HepG2 (cell line): ENCODE data around the gene MRPL14. TPM values are rescaled to one million over a fixed set of nuclear protein-coding genes. Genes with fewer than 3 reads are reported as not detected.

Experiments
- ATF7-NPFF ChIP-seq: sonication (generic); formaldehyde crosslinking; IDR thresholded peaks from 2 replicates; pipeline ENCODE4 v1.8.1; 2023; ENCODE audit warnings: mild to moderate bottlenecking, low read depth, missing genetic modification reagents, moderate library complexity
- GMEB2 ChIP-seq: IDR thresholded peaks from 2 replicates; pipeline ENCODE4 v1.6.1; 2016; ENCODE audit warnings: missing biosample characterization, missing genetic modification reagents, low read depth
- GPN1 ChIP-seq: sonication (generic); formaldehyde crosslinking; IDR thresholded peaks from 2 replicates; pipeline ENCODE4 v1.5.1; 2020; ENCODE audit warnings: missing genetic modification reagents, borderline replicate concordance
- HNRNPH1 ChIP-seq: fragments of 200-400 bp; formaldehyde crosslinking; optimal IDR thresholded peaks from 2 replicates; pipeline ENCODE3; 2017; ENCODE audit warnings: mild to moderate bottlenecking, low read depth, low read length
- IRX3 ChIP-seq: sonication (generic); formaldehyde crosslinking; IDR thresholded peaks from 2 replicates; pipeline ENCODE4 v1.8.1; 2023; ENCODE audit warnings: mild to moderate bottlenecking, low read depth, missing genetic modification reagents, borderline replicate concordance
- MYNN ChIP-seq: sonication (generic); formaldehyde crosslinking; IDR thresholded peaks from 2 replicates; pipeline ENCODE4 v1.4.0; 2020; ENCODE audit warnings: mild to moderate bottlenecking, low read depth, missing genetic modification reagents
- PREB ChIP-seq: sonication (generic); formaldehyde crosslinking; IDR thresholded peaks from 2 replicates; pipeline ENCODE4 v1.4.0; 2020; ENCODE audit warnings: missing genetic modification reagents
- SMYD3 ChIP-seq: sonication (generic); formaldehyde crosslinking; IDR thresholded peaks from 2 replicates; pipeline ENCODE4 v1.8.1; 2023; ENCODE audit warnings: mild to moderate bottlenecking, missing genetic modification reagents
- SNAI1 ChIP-seq: sonication (generic); formaldehyde crosslinking; IDR thresholded peaks from 2 replicates; pipeline ENCODE4 v1.5.0; 2020; ENCODE audit warnings: mild to moderate bottlenecking, missing genetic modification reagents, borderline replicate concordance
- SP5 ChIP-seq: IDR thresholded peaks from 2 replicates; pipeline ENCODE4 v1.6.1; 2016; ENCODE audit warnings: low read depth, borderline replicate concordance
- TEAD2 ChIP-seq: sonication (generic); formaldehyde crosslinking; IDR thresholded peaks from 2 replicates; pipeline ENCODE4 v1.9.0; 2021; ENCODE audit warnings: missing genetic modification reagents
- ZEB1 ChIP-seq: IDR thresholded peaks from 2 replicates; pipeline ENCODE4 v1.6.1; 2012; ENCODE audit warnings: mild to moderate bottlenecking, low read depth, inconsistent platforms; ENCODE audit not compliant: insufficient replicate concordance
- ZFP90 ChIP-seq: sonication (generic); formaldehyde crosslinking; IDR thresholded peaks from 2 replicates; pipeline ENCODE4 v1.8.0; 2022; ENCODE audit warnings: missing genetic modification reagents, mild to moderate bottlenecking, inconsistent platforms, borderline replicate concordance
- ZNF138 ChIP-seq: sonication (generic); formaldehyde crosslinking; IDR thresholded peaks from 2 replicates; pipeline ENCODE4 v1.5.0; 2020; ENCODE audit warnings: mild to moderate bottlenecking, low read depth, missing genetic modification reagents
- ZNF253 ChIP-seq: sonication (generic); formaldehyde crosslinking; IDR thresholded peaks from 2 replicates; pipeline ENCODE4 v1.8.0; 2022; ENCODE audit warnings: mild to moderate bottlenecking, missing genetic modification reagents, borderline replicate concordance
- ZNF407 ChIP-seq: sonication (generic); formaldehyde crosslinking; IDR thresholded peaks from one replicate; pipeline ENCODE4 v1.5.1; 2020; ENCODE audit warnings: mild to moderate bottlenecking, missing genetic modification reagents; ENCODE audit errors: not compliant biosample characterization
- ZNF883 ChIP-seq: sonication (generic); formaldehyde crosslinking; IDR thresholded peaks from 2 replicates; pipeline ENCODE4 v1.5.1; 2020; ENCODE audit warnings: mild to moderate bottlenecking, missing genetic modification reagents; ENCODE audit errors: not compliant biosample characterization
- ZSCAN25 ChIP-seq: sonication (generic); formaldehyde crosslinking; IDR thresholded peaks from 2 replicates; pipeline ENCODE4 v1.8.0; 2022; ENCODE audit warnings: mild to moderate bottlenecking, missing genetic modification reagents
- polyA plus RNA-seq, 8 experiments: library from polyadenylated mRNA; depleted of rRNA in 3 of 8; stranded (reverse) in 7 of 8; unstranded in 1 of 8; fragments of >200 nt; fragmentation: Illumina TruSeq in 4 of 8; extraction: Trizol in 4 of 8; gene quantifications; 2 replicates each; pipeline versions ENCODE4 v1.2.1 to v1.2.3, GENCODE V29; 2011 to 2016; ENCODE audit warnings: low read depth in 4 of 8, missing spikeins in 1 of 8, mixed read lengths in 1 of 8; ENCODE audit not compliant: insufficient read depth in 1 of 8
- total RNA-seq, 5 experiments: library from RNA; depleted of rRNA; stranded (reverse); fragments of >200 nt; fragmentation: Illumina TruSeq; extraction: Trizol; gene quantifications; 2 replicates each; pipeline ENCODE4 v1.2.3, GENCODE V29; 2016; ENCODE audit warnings: low read depth in 1 of 5

Gene MRPL14
- total and polyA plus RNA-seq, 2 of the 13 experiments (the other 11 are each of a cell fraction or from before 2014, with no cell fraction given): 157 to 178 TPM

DNA sequence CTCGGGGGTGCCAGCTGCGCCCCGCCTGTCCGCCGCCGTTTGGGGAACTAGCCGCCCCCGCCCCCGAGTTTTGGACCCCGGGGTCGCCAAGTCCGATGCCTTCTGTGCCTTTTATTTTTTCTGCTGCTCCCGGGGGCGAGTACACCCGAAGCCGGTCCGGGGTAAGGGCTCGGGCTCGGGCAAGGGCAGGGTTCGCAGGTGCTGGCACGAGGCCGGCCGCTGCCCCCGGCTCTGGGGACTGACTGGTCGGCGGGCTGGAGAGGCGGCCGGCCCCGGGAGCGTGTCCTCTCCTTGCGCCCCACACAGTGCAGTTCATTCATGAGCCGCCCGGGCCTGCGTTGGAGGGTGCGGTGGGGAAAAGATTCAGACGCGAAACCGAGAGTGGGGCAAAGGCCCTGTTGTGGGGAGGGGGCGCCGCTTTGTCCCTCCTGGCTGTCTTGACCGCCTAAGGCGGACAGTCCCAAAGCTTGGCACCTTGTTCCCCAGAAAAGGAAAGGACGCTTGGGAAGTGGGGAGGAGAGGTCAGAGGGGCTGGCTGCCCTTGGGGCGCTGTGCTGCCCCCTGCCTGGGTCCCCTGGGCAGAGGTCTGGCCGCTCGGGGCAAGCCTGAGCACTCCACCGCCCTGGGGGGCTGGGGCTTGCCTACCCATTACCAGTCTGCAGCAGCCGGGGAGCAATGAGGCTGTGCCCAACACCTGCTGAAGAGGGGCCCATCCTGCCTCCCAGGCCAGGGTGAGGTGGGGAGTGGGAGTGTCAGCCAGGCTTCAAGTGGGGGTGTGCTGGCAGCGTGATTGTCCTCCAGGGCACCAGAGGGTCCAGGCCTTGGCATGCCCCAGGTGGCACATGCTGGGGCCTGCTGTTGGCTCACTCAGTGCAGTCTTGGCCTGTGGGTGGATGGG is 1.0 kb upstream of the MRPL14 start (continued):
- peak; percentile 78 for TF ChIP-seq ZNF407 (CRISPR knock-in tag)
- no peak for TF ChIP-seq SP5 (CRISPR knock-in tag)
- TF ChIP-seq SMYD3 (CRISPR knock-in tag): no peak
- no peak for TF ChIP-seq GMEB2 (CRISPR knock-in tag)
- no peak for TF ChIP-seq ZSCAN25 (CRISPR knock-in tag)
- peak; percentile 43 for TF ChIP-seq ZEB1
- TF ChIP-seq HNRNPH1: no peak
- TF ChIP-seq IRX3 (CRISPR knock-in tag): 0 out of 2 replicates have a peak, but pooled peaks have one; percentile 36
- no peak for TF ChIP-seq PREB (CRISPR knock-in tag)
- TF ChIP-seq ZNF883: no peak
- TF ChIP-seq GPN1 (CRISPR knock-in tag): 0 out of 2 replicates have a peak, but pooled peaks have one; percentile 78
- TF ChIP-seq TEAD2 (CRISPR knock-in tag): no peak
- TF ChIP-seq SNAI1 (CRISPR knock-in tag): no peak
- no peak for TF ChIP-seq ATF7-NPFF
- no peak for TF ChIP-seq MYNN (CRISPR knock-in tag)
- no peak for TF ChIP-seq ZNF253 (CRISPR knock-in tag)
- TF ChIP-seq ZFP90 (CRISPR knock-in tag): peak; percentile 76; the same call in 1 of the 2 replicates
- 0 out of 2 replicates have a peak, but pooled peaks have one; percentile 45 for TF ChIP-seq ZNF138
